ENCODE data around the gene CFAP54.
"Not testable (repeated sequence)": the region's sequence is repeated elsewhere in the genome, so short reads cannot be mapped to it uniquely, and the experiment has no call there.

The CFAP54 gene

DNA sequence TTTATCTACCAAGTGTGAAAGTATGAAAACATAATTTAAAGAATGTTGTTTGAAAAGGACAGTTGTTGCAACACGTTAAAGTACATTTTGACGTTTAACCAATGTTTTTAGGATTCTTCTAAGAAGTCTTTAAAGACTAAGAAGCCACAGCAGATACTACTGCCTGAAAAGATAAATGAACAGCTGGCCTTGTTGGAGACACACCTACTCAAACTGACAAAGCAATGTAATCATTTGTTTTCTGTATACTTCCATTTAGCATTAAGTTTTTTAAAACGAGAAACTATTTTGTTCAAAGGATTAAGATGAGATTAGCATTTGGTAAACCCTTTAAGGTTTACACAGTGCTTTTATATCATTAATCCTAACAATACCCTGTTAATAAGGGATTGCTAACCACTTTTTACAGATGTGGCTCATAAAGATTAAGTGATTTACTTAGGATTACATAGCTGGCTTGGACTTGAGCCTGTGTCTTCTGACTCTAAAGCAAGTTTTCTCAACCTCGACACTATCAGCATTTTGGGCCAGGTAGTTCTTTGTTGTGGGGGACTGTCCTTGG, 134.4 kb downstream of the CFAP54 start:
- no peak for DNase-seq

DNA sequence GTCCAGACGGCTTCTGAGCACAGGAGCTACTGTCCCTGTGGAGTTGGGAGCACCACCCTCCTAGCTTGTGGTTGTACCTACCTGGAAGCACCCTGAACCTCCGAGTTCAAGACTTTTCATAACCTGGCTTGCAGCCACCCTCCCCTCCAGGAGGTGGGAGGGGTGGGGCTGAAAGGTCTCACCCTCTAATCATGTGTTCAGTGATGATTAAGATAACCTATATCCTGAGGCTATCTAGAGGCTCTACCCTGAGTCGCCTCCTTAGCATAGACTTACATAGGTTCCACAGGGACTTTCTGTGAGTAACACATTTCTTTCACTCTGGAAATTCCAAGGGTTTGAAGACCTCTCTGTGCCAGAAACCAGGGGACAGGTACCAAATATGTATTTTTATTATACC, 146.5 kb downstream of the CFAP54 start:
- DNase-seq = no peak

DNA sequence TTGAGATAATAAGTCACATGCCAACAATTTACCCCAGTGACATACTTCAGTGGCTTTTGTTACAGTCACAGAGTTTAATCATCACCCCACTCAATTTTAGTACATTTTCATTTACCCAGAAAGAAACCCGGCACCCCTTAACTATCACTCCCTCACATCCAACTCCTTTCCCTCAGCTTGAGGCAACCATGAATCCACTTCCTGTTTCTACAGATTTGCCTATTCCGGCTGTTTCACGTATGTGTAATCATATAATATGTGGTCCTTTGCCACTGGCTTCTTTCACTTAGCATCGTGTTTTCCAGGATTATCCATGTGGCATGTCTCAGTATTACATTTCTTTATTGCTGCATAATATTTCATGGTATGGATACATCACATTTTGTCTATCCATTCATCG, 147.5 kb downstream of the CFAP54 start:
- no peak for DNase-seq

DNA sequence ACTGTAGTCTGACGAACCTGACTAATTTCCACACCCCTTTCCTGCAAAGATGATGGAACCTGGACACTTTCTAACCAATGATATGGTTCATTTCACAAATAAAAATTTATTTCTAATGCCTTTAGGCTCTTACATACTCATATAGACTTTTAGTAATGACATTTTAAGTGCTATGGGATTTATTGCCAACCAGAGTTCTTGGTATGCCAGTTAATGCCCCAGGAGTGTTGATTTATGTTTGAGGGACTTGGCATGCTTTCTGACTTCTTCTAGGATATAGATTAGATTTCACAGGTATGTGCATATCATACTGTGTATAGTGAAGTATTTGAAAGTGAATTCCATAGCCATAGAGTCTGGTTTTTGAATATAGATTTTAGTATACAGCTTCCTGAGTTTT, 159.5 kb downstream of the CFAP54 start:
- no peak for DNase-seq

DNA sequence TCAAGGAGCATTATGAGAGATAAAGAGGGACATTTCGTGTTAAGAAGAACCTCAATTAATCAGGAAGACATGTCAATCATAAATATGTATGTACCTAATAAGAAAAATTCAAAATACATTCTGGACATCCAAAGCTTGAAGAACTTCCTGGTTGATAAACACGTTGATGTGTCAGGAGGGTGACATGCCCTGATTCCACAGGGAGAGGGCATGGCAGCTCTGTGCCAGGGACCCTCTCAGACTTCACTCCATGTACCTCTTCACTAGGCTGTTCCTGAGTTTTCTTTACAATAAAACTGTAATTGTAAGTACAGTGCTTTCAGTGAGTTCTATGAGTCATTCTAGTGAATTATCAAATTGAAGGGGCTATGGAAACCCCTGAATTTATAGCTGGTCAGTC, 163.5 kb downstream of the CFAP54 start:
- DNase-seq = no peak

DNA sequence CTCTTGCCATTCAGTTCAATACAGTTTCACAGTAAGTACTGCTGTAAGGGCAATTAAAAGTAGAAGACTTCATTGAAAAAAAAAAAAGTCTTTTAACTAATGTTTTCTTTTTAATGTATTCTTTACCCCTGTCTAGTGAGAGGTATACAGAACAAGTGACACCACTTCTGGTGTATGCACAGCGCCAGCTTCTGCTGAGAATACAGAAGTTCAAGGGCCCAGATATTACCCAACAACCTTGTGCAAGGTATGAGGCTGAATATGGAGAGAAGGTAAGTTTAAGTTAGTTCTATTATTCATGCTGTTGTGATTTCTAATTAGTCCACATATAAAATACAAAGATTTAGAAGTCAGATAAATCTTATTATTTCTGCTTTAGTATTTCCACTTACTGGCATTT, 168.7 kb downstream of the CFAP54 start:
- no peak for DNase-seq

DNA sequence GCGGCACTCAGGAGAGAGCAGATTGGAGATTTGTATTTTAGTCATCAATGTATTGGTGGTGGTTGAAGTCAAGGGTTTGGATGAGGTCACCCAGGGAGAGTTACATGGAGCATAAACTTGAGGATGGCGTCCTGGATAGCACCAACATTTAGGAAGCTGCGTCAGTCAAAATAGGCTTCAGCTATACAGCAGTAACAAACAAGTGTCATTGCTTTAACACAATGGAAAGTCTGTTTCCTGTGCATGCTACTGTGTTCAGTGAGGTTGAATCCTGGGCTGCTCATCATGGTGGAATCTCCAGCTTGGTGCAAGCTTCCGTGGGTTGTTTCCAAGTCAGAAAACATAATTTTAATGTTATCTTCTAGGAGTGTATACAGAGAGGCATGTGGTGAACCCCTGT, 180.4 kb downstream of the CFAP54 start:
- DNase-seq = no peak

DNA sequence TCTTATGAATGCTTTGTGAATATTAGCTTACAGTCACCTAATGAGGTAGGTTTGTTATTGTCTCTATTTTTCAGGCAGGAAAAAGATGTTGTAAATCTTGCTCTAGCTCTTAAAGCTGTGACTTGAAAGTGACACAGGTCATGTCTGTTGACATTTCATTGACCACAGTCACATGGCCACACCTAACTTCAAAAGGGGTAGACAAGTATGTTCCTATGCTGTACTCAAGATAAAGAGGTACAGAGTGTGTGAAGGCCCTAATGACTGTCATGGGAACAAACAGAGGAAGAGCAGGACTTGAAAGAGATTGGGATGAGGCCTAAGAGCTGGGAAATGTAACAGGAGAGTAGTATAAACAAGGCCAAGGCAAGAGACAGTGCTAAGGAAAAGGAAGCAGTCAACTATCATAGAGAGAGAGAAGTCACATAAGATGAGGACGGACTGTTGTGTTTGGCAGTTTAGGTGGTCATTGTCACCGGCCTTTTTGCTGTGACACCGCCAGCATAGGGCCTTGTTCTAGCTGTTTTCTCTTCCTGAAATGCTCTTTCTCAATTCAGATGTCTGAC, 181.0 kb downstream of the CFAP54 start:
- no peak for DNase-seq

DNA sequence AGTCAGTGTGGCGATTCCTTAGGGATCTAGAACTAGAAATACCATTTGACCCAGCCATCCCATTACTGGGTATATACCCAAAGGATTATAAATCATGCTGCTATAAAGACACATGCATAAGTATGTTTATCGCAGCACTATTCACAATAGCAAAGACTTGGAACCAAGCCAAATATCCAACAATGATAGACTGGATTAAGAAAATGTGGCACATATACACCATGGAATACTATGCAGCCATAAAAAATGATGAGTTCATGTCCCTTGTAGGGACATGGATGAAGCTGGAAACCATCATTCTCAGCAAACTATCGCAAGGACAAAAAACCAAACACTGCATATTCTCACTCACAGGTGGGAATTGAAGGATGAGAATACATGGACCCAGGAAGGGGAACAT, 186.1 kb downstream of the CFAP54 start:
- not testable (repeated sequence) for DNase-seq

DNA sequence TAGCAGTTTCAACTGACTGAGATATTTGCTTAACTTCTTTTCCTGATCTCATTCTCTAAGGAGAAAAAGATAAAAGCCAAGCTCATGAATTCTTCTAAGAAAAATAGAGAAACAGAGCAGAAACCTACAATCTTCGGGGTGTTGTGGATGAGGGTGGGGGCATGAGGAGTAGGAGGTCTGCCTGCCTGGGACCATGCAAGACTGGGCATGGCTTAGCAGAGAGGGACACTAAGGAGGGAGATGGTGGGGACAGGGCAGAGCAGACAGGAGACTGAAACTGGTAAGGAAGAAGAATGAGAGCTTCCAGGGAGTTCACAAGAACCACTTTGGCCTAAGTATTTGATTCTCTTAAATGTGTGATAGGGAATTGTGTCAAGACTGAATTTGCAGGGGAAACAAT, 188.0 kb downstream of the CFAP54 start:
- DNase-seq = no peak

DNA sequence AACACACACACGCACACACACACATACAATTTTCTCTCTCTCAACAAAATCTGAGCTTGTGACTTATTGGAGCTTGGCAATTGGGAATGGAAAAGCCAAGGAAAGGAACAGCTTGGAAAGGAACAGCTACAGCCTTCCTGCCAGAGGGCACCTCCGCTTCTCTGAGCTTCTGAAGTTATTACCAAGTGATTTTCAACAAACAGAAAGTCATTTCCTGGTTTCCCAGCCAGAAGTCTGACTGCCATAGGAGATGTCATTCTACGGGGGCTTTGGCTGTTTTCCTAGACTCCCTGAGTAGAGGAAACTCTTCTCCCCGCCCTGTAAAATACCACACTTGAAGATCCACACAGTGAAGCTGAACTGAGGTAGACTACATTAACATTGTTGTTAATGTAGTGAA, 198.3 kb downstream of the CFAP54 start:
- DNase-seq = no peak

DNA sequence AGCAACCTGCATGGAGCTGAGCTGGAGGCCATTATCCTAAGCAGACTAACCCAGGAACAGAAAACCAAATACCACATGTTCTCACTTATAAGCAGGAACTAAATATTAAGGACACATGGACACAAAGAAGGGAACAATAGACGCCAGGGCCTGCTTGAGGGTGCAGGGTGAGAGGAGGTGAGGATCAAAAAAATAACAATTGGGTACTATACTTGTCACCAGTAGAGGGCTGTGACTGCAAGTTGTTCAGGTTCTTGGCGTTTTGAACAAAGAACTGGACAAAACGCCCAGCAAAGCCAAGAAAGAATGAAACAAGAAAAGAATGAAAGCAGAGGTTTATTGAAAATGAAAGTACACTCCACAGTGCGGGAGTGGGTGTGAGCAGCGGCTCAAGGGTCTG, 209.1 kb downstream of the CFAP54 start:
- no peak for DNase-seq

DNA sequence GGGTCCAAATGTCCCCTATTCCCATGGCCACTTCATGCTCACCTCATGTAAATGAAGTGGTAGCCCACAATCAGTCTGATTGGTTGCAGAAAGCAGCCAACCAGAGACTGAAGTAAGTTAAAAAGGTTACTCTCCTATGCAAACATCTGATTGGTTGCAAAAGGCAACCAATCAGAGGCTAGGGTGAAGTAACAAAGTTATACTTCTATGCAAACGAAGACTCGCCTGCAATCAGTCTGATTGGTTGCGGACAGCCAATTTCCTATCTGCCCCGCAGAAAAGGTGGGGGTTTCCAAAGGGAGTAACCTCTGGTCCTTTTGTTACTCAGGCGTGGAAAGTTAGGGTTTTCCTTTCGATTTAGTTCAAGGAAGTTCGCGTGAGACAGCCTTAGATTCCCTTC, 209.6 kb downstream of the CFAP54 start:
- DNase-seq = no peak

DNA sequence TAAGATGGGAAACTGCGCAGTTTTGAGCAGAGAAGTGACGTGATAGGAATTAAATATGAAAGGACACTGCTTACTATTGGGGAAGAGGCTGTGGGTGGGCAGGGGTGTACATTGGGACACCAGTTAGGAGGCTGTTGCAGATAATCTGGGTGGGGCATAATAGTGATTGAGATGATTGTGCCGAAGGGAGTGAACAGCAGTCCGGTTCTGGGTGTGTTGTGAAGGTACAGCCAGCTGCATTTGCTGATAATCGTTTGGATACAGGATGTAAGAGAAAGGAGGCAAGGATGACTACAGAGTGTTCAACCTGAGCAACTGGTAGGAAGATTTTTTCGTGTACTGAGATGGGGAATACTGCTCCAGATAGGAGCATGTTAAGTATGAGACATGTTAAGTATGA, 212.5 kb downstream of the CFAP54 start:
- no peak for DNase-seq

DNA sequence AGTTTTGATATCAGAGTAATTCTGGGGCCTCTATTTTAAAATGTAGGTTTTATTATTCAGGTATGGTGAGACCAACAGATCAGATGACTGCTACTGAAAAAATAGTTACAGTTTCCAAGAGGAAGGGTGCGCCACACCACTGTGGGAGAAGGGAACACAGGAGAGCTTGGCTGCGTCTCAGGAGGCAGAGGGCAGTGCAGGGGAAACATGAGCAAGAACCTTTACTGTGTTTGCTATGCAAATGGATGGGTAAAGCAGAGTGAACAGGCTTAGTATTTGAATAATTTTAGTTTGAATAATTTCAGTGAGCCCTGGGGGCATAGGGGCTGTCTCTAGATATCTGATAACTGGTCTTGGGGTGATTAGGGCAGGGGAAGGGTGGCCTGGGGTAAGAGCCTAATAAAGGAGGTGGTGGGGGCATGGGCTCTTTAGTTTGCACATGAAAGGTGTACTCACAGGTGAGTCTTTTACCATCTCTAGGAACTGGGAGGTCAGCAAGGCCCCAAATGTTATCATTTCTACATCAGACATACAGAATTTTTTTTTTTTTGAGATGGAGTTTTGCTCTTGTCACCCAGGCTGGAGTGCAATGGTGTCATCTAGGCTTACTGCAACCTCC, 220.9 kb downstream of the CFAP54 start:
- no peak for DNase-seq

DNA sequence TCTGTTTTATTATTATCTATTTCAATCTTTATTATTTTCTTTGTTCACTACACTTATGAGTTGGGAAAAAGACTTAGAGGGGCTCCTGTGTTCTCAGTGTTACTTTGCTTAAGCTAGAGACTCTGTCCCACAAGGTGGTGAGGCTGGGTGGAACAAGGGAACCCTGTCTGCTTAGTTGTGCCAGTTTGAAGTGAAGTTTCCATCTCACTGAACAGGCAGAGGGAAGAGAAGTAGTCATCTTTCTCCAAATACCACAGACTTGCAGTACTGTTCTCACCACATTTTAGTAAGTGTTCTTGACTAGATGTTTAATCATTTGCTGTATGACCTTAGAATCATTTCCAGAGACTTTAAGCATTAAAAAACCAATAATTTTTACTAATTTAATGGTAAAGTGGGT, 222.0 kb downstream of the CFAP54 start:
- no peak for DNase-seq

DNA sequence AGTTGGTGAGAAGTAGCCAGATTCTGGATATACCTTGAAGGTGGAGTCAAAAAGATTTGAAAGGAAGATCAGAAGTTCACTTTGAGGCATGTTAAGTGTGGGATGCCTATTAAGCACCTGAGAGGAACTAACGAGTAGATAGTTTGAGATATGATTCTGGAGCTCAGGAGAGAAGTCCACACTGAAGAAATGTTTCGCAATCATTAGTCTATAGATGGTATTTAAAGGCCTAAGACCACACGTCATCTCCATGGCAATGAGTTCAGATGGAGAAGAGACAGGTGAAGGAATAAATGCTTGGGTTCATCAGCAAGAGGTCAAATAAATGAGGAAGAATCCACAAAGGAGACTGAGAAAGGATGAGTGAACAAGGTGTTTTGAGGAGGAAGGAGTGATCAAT, 224.8 kb downstream of the CFAP54 start:
- no peak for DNase-seq

DNA sequence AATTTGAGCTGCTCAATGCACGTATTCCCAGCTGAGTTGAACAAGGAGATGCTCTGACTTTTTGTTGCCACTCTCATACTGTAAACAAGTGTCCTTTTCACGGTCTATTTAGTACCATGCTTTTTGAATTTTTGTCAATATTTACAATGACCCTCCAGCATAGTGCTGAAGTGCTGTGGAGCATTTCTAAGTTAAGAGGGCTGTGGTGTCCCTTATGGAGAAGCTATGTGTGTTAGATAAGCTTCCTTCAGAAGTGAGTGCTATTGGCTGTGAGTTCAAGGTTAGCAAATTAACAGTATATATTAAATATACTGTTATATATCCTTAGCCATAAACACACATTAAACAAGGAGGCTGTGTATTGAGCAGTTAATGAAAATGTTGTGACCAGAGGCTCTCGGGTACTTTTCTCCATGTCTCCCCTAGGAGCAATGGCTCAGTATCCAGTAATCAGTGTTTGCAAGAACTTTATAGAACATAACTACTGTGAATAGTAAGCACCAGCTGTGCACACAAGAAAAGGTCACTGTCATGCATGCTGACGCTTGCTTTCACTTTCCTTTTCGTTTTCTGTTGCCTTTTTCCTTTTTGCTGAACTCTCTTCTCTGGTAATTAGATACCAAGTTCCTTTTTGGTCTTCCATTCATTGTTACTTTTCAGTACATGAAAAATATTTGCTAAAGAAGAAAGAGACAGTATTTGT, 230.4 kb downstream of the CFAP54 start:
- DNase-seq = no peak

DNA sequence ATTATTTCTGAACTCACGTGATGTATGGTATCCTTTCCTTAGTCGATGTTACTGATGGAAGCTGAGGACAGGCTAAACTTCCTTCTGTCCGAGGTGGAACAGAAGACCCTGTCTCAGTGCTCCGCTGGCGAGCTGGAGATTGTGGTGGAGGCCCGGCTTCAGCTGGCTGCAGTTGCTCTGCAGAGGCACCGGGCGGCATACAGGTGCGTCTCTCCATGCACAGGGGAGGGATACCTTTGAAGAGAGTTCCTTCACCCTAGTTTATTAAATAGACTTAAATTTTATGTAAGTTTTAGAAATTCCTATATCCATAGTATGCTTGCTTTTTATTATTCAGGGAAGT, 231.0 kb downstream of the CFAP54 start:
- DNase-seq = peak; percentile 33

DNA sequence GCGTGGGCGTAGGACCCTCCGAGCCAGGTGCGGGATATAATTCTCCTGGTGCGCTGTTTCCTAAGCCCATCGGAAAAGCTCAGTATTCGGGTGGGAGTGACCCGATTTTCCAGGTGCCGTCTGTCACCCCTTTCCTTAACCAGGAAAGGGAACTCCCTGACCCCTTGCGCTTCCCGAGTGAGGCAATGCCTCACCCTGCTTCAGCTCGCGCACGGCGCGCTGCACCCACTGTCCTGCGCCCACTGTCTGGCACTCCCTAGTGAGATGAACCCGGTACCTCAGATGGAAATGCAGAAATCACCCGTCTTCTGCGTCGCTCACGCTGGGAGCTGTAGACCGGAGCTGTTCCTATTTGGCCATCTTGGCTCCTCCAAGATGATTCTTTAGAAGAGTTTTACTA, 240.1 kb downstream of the CFAP54 start:
- DNase-seq = not testable (repeated sequence)

DNA sequence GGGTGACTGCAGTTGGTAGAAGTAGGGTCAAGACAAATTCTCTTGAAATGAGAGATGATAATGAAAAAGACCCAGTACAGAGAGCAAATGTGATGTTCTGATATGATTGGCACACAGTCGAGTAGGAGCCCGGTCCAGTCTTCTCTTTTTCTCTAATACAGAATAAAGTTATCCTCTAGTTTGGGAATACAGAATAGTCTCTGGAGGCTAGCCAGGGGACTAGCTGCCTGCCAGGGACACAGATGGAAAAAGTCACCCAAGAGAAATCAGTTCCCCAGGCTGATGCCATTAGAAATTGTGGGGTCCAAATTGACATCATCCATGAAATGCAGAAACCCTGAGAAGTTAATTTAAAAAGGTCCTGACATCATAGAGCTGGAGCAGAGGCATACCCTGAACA, 240.5 kb downstream of the CFAP54 start:
- DNase-seq = no peak

DNA sequence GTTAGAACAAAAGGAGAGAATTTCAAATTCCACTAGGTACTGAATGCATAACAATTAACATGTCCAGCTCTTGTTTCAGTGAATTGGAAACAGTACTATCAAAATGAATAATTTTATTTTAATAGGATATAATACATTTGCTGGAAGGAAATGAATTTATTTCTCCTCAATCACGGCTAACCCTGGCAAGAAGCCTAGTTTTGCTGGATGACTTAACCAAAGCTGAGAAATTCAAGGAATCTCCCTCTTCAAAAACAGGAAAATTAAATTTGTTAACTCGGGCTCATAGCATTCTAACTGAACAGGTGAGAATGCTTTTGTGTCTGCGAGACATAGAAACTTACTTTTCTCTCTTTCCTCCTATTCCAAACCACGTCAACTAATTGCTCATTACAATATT, 254.2 kb downstream of the CFAP54 start:
- no peak for DNase-seq

DNA sequence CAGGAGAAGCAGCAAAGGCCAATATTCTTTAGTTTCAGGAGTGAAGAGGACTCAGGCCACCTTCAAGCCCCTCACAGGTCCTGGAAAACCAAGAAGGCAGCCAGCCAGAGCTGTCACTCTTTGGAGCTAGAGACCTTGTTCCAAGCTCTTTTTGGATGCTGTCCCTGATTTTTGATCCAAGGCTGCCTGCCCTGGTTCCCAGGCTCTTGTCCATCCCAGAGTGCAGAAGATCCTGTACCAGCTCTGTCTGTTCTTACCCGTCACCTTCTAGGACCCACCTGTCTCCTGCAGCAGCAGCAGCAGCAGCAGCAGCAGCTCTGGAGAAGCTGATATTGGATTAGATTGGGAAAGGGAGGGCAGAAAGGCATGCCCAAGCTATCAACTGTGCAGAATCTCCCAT, 260.6 kb downstream of the CFAP54 start:
- no peak for DNase-seq

DNA sequence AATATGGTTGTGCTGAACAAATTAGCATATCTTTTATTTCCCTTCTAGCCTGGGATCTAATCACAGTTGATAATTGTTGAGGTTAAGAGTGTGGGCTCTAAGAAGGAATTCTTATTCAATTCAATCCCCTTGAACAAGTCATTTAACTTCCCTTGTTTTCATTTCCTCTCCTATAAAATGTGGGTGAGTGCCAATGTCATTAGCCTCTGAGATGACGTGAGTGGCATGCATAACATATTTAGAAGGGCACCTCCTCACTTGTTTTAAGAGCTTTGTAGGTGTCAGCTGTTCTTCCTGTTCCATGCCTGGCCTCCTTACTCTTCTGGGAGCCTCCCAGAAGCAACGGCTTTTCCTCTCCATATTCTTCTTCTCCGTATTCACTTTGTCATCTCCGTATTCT, 262.2 kb downstream of the CFAP54 start:
- DNase-seq = no peak

DNA sequence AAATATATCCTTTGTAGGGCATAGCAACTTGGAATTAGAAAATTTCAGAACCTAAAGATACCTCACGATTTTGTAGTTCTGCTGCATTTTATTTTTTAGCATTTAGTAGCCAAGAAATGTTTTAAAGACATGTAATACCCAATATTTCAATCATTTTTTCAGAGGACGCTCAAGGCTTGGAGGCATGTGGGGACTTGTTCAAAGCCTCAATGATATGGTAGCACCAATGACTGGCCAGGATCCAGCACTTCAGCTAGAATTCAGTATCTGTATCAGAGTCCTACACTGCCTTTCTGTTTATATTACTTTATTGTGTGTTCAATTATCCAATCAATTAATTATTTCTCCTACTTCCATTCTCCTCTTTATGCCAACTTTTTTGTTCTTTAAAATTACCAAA, 262.8 kb downstream of the CFAP54 start:
- DNase-seq = no peak

Data from NCI-H2227 treated with DMSO at 0.1 percent for 48 hours (cell line).